ENCODE data around the gene ADARB2.

Gene ADARB2

GRCh38 chr10:1724921-1725488, 12.3 kb downstream of the ADARB2 start:
- intact Hi-C loops (cut with micrococcal nuclease), result no loop called here
- Mint-ChIP-seq H3K36me3 (ENCODE audit: low read depth) (no peaks in the 10 kb centered on the region), H3K4me3 (no peak overlapping the region), H3K27me3 (peaks cover 3% of the 10 kb centered on the region), H3K27ac (no peak overlapping the region), H3K4me1 (ENCODE audit: low read depth) (no peaks in the 10 kb centered on the region), H3K9me3 (no peaks in the 10 kb centered on the region)

- H3K4me3 Mint-ChIP-seq, result no peak overlapping the region
- intact Hi-C loops (cut with micrococcal nuclease), result no loop called here
- no peaks in the 10 kb centered on the region for H3K9me3 Mint-ChIP-seq
- H3K27me3 Mint-ChIP-seq, result peaks cover 7% of the 10 kb centered on the region
- H3K27ac Mint-ChIP-seq, result no peak overlapping the region
- no peaks in the 10 kb centered on the region for H3K36me3 Mint-ChIP-seq (ENCODE audit: low read depth)
- H3K4me1 Mint-ChIP-seq (ENCODE audit: low read depth), result no peaks in the 10 kb centered on the region
These were observed 20.5 kb downstream of the ADARB2 start for GRCh38 chr10:1716839-1717238.

GRCh38 chr10:1715821-1716220, 21.5 kb downstream of the ADARB2 start:
- no peak overlapping the region for H3K27ac Mint-ChIP-seq
- intact Hi-C loops (cut with micrococcal nuclease), result no loop called here
- H3K27me3 Mint-ChIP-seq, result peaks cover 7% of the 10 kb centered on the region
- no peaks in the 10 kb centered on the region for H3K36me3 Mint-ChIP-seq (ENCODE audit: low read depth)
- no peak overlapping the region for H3K4me3 Mint-ChIP-seq
- H3K4me1 Mint-ChIP-seq (ENCODE audit: low read depth), result no peaks in the 10 kb centered on the region
- no peaks in the 10 kb centered on the region for H3K9me3 Mint-ChIP-seq

GRCh38 chr10:1712944-1713671, 24.2 kb downstream of the ADARB2 start:
- no peak overlapping the region for H3K27ac Mint-ChIP-seq

GRCh38 chr10:1712314-1712713, 25.0 kb downstream of the ADARB2 start:
- Mint-ChIP-seq H3K27ac (no peak overlapping the region), H3K27me3 (peaks cover 7% of the 10 kb centered on the region), H3K36me3 (ENCODE audit: low read depth) (no peaks in the 10 kb centered on the region), H3K4me3 (no peak overlapping the region), H3K9me3 (no peaks in the 10 kb centered on the region), H3K4me1 (ENCODE audit: low read depth) (no peaks in the 10 kb centered on the region)
- intact Hi-C loops (cut with micrococcal nuclease), result no loop called here

More at GRCh38 chr10:1712944-1713671, 24.2 kb downstream of the ADARB2 start:
- Mint-ChIP-seq H3K36me3 (ENCODE audit: low read depth) (no peaks in the 10 kb centered on the region), H3K4me1 (ENCODE audit: low read depth) (no peaks in the 10 kb centered on the region), H3K9me3 (no peaks in the 10 kb centered on the region), H3K27me3 (peaks cover 9% of the 10 kb centered on the region), H3K4me3 (no peak overlapping the region)
- intact Hi-C loops (cut with micrococcal nuclease), result no loop called here

GRCh38 chr10:1709161-1709560, 28.2 kb downstream of the ADARB2 start:
- no peaks in the 10 kb centered on the region for H3K9me3 Mint-ChIP-seq
- H3K4me1 Mint-ChIP-seq (ENCODE audit: low read depth), result peaks cover 4% of the 10 kb centered on the region
- H3K27me3 Mint-ChIP-seq, result peaks cover 2% of the 10 kb centered on the region
- no peak overlapping the region for H3K4me3 Mint-ChIP-seq
- H3K36me3 Mint-ChIP-seq (ENCODE audit: low read depth), result no peaks in the 10 kb centered on the region
- intact Hi-C loops (cut with micrococcal nuclease), result no loop called here
- no peak overlapping the region for H3K27ac Mint-ChIP-seq

- H3K27me3 Mint-ChIP-seq, result peaks cover 2% of the 10 kb centered on the region
- H3K27ac Mint-ChIP-seq, result no peak overlapping the region
- intact Hi-C loops (cut with micrococcal nuclease), result no loop called here
- H3K4me1 Mint-ChIP-seq (ENCODE audit: low read depth), result peaks cover 4% of the 10 kb centered on the region
- H3K36me3 Mint-ChIP-seq (ENCODE audit: low read depth), result no peaks in the 10 kb centered on the region
- no peaks in the 10 kb centered on the region for H3K9me3 Mint-ChIP-seq
- H3K4me3 Mint-ChIP-seq, result no peak overlapping the region
These were observed 28.6 kb downstream of the ADARB2 start for GRCh38 chr10:1708746-1709145.

- Mint-ChIP-seq H3K9me3 (peaks cover 19% of the 10 kb centered on the region), H3K27me3 (peaks cover 3% of the 10 kb centered on the region), H3K36me3 (ENCODE audit: low read depth) (no peaks in the 10 kb centered on the region), H3K27ac (no peak overlapping the region), H3K4me1 (ENCODE audit: low read depth) (peaks cover 4% of the 10 kb centered on the region), H3K4me3 (no peak overlapping the region)
- intact Hi-C loops (cut with micrococcal nuclease), result no loop called here
These were observed 30.6 kb downstream of the ADARB2 start for GRCh38 chr10:1706711-1707110.

- Mint-ChIP-seq H3K4me1 (ENCODE audit: low read depth) (peaks cover 4% of the 10 kb centered on the region), H3K36me3 (ENCODE audit: low read depth) (no peaks in the 10 kb centered on the region), H3K4me3 (no peak overlapping the region), H3K9me3 (peaks cover 23% of the 10 kb centered on the region), H3K27ac (no peak overlapping the region), H3K27me3 (peaks cover 3% of the 10 kb centered on the region)
- intact Hi-C loops (cut with micrococcal nuclease), result no loop called here
These were observed 31.1 kb downstream of the ADARB2 start for GRCh38 chr10:1706256-1706655.

GRCh38 chr10:1698185-1698584, 39.1 kb downstream of the ADARB2 start:
- peaks cover under 1% of the 10 kb centered on the region for H3K27me3 Mint-ChIP-seq
- intact Hi-C loops (cut with micrococcal nuclease), result no loop called here
- H3K4me1 Mint-ChIP-seq (ENCODE audit: low read depth), result no peaks in the 10 kb centered on the region
- no peak overlapping the region for H3K27ac Mint-ChIP-seq
- H3K9me3 Mint-ChIP-seq, result peaks cover 27% of the 10 kb centered on the region
- no peaks in the 10 kb centered on the region for H3K36me3 Mint-ChIP-seq (ENCODE audit: low read depth)
- no peak overlapping the region for H3K4me3 Mint-ChIP-seq

GRCh38 chr10:1696106-1696505, 41.2 kb downstream of the ADARB2 start:
- no peaks in the 10 kb centered on the region for H3K27me3 Mint-ChIP-seq
- intact Hi-C loops (cut with micrococcal nuclease), result no loop called here
- no peaks in the 10 kb centered on the region for H3K36me3 Mint-ChIP-seq (ENCODE audit: low read depth)
- H3K9me3 Mint-ChIP-seq, result peaks cover 9% of the 10 kb centered on the region
- no peak overlapping the region for H3K27ac Mint-ChIP-seq
- no peak overlapping the region for H3K4me3 Mint-ChIP-seq
- no peaks in the 10 kb centered on the region for H3K4me1 Mint-ChIP-seq (ENCODE audit: low read depth)

- no peaks in the 10 kb centered on the region for H3K4me1 Mint-ChIP-seq (ENCODE audit: low read depth)
- intact Hi-C loops (cut with micrococcal nuclease), result no loop called here
- no peaks in the 10 kb centered on the region for H3K9me3 Mint-ChIP-seq
- no peak overlapping the region for H3K27ac Mint-ChIP-seq
- H3K27me3 Mint-ChIP-seq, result peaks cover 5% of the 10 kb centered on the region
- no peak overlapping the region for H3K4me3 Mint-ChIP-seq
- no peaks in the 10 kb centered on the region for H3K36me3 Mint-ChIP-seq (ENCODE audit: low read depth)
These were observed 47.2 kb downstream of the ADARB2 start for GRCh38 chr10:1690086-1690485.

GRCh38 chr10:1688531-1688930, 48.8 kb downstream of the ADARB2 start:
- Mint-ChIP-seq H3K27ac (no peak overlapping the region), H3K36me3 (ENCODE audit: low read depth) (no peaks in the 10 kb centered on the region), H3K27me3 (peaks cover 5% of the 10 kb centered on the region), H3K4me1 (ENCODE audit: low read depth) (no peaks in the 10 kb centered on the region), H3K4me3 (no peak overlapping the region), H3K9me3 (no peaks in the 10 kb centered on the region)
- intact Hi-C loops (cut with micrococcal nuclease), result no loop called here

- Mint-ChIP-seq H3K4me3 (no peak overlapping the region), H3K27me3 (peaks cover 5% of the 10 kb centered on the region), H3K4me1 (ENCODE audit: low read depth) (no peaks in the 10 kb centered on the region), H3K9me3 (no peaks in the 10 kb centered on the region), H3K36me3 (ENCODE audit: low read depth) (no peaks in the 10 kb centered on the region), H3K27ac (no peak overlapping the region)
- intact Hi-C loops (cut with micrococcal nuclease), result no loop called here
These were observed 49.6 kb downstream of the ADARB2 start for GRCh38 chr10:1687623-1688150.

GRCh38 chr10:1687190-1687589, 50.1 kb downstream of the ADARB2 start:
- Mint-ChIP-seq H3K27me3 (peaks cover 5% of the 10 kb centered on the region), H3K36me3 (ENCODE audit: low read depth) (no peaks in the 10 kb centered on the region), H3K9me3 (no peaks in the 10 kb centered on the region), H3K4me3 (no peak overlapping the region), H3K27ac (no peak overlapping the region), H3K4me1 (ENCODE audit: low read depth) (no peaks in the 10 kb centered on the region)
- intact Hi-C loops (cut with micrococcal nuclease), result no loop called here

Data from dendritic cell treated with granulocyte-macrophage colony-stimulating factor and Interleukin-4, amounts not matched to agents 40 ng/mL and 50 ng/mL, for 4 days (primary cell).